ENCODE measurements around the gene ASB4.
"Not testable (repeated sequence)": the region's sequence is repeated elsewhere in the genome, so short reads cannot be mapped to it uniquely, and the experiment has no call there.

The ASB4 gene

GRCh38 chr7:95479992-95480624, 5.6 kb upstream of the ASB4 start:
- no peak for DNase-seq

GRCh38 chr7:95481271-95482165, 4.2 kb upstream of the ASB4 start:
- DNase-seq, result peak in 1 of 2 experiments; percentile 15

GRCh38 chr7:95482424-95482823, 3.3 kb upstream of the ASB4 start:
- no peak for DNase-seq

GRCh38 chr7:95490231-95490762, 4.6 kb downstream of the ASB4 start:
- DNase-seq, result no peak

GRCh38 chr7:95491201-95491600, 5.5 kb downstream of the ASB4 start:
- no peak for DNase-seq

- DNase-seq, result peak; percentile 66 to 71
Measured at GRCh38 chr7:95491634-95492314, 6.0 kb downstream of the ASB4 start.

- no peak for DNase-seq
Measured at GRCh38 chr7:95493247-95493646, 7.5 kb downstream of the ASB4 start.

GRCh38 chr7:95493844-95494243, 8.1 kb downstream of the ASB4 start:
- DNase-seq, result peak; percentile 38 to 43

- DNase-seq, result no peak
Measured at GRCh38 chr7:95501261-95501832, 15.6 kb downstream of the ASB4 start.

- no peak for DNase-seq
Measured at GRCh38 chr7:95502403-95502802, 16.7 kb downstream of the ASB4 start.

- DNase-seq, result peak in 1 of 2 experiments; percentile 18
Measured at GRCh38 chr7:95503271-95504131, 17.8 kb downstream of the ASB4 start.

GRCh38 chr7:95504132-95504588, 18.4 kb downstream of the ASB4 start:
- not testable (repeated sequence) for DNase-seq

- DNase-seq, result no peak
Measured at GRCh38 chr7:95508780-95509179, 23.0 kb downstream of the ASB4 start.

GRCh38 chr7:95509199-95509598, 23.5 kb downstream of the ASB4 start:
- peak; percentile 25 to 69 for DNase-seq

- peak; percentile 38 to 83 for DNase-seq
Measured at GRCh38 chr7:95511716-95512260, 26.0 kb downstream of the ASB4 start.

GRCh38 chr7:95517458-95517857, 31.7 kb downstream of the ASB4 start:
- DNase-seq, result no peak

- DNase-seq, result no peak
Measured at GRCh38 chr7:95517870-95518269, 32.1 kb downstream of the ASB4 start.

GRCh38 chr7:95520136-95520535, 34.4 kb downstream of the ASB4 start:
- DNase-seq, result no peak

- DNase-seq, result no peak
Measured at GRCh38 chr7:95525503-95525902, 39.8 kb downstream of the ASB4 start.

- no peak for DNase-seq
Measured at GRCh38 chr7:95526128-95526738, 40.5 kb downstream of the ASB4 start.

All from NCI-H526 (cell line).